GM12878 (cell line): ENCODE data around the gene CKLF. TPM values are rescaled to one million over a fixed set of nuclear protein-coding genes. Genes with fewer than 3 reads are reported as not detected.

Source experiments
- ATAC-seq: fragments of 200-7000 bp; cut with Tn5 transposase; 3 replicates; pipeline ENCODE4 v1.9.1; 2020; ENCODE audit warnings: mild to moderate bottlenecking, moderate library complexity
- BruUV-seq: library from RNA; stranded (reverse); fragments of 400-500 nt; replicated peaks from 2 replicates; lab custom pipeline; 2021; lab: Mats Ljungman, UMichigan
- CTCF ChIA-PET: fragments of 300-600 bp; sonication (Branson Sonifier 250); formaldehyde crosslinking; extraction: SDS; loops from one replicate; lab custom pipeline; 2021; ENCODE audit warnings: inconsistent platforms; lab: Yijun Ruan, JAX
- POLR2A ChIA-PET: fragments of 350-600 bp; formaldehyde crosslinking; extraction: SDS; loops from one replicate; lab custom pipeline; 2021; ENCODE audit warnings: inconsistent platforms; lab: Charles Lee
- RAD21 ChIA-PET: fragments of 300-600 bp; sonication (Branson Sonifier 250); formaldehyde crosslinking; loops from one replicate; lab custom pipeline; 2023; ENCODE audit warnings: antibody characterized with exemption; ENCODE audit not compliant: unreplicated experiment; lab: Charles Lee
- SMC1A ChIA-PET: fragments of 300-600 bp; sonication (Branson Sonifier 250); formaldehyde crosslinking; loops from one replicate; lab custom pipeline; 2023; ENCODE audit not compliant: unreplicated experiment, uncharacterized antibody; lab: Charles Lee
- DNase-seq: peaks from one replicate; pipeline ENCODE4 v3.0.0-alpha.2; 2011; ENCODE audit warnings: low read depth, low spot score
- FAIRE-seq: peaks from 3 replicates; lab custom pipeline; 2011; peaks lifted over from hg19 to GRCh38; lab: Jason Lieb, UNC
- H2AFZ ChIP-seq: 2 replicates; pipeline ENCODE4 v1.6.0; 2011; ENCODE audit warnings: low read depth, low read length, control low read depth; ENCODE audit not compliant: control insufficient read depth
- H3K27ac ChIP-seq: 2 replicates; pipeline ENCODE4 v1.5.1; 2011; ENCODE audit warnings: control low read depth; ENCODE audit not compliant: control insufficient read depth, insufficient read depth
- H3K27me3 ChIP-seq, 2 experiments: replicated peaks in 1 of 2; 2 replicates each; pipeline versions ENCODE4 v1.6.0 to v1.6.1; 2011; ENCODE audit warnings: low read length in 1 of 2; ENCODE audit not compliant: control insufficient read depth in 2 of 2, insufficient read depth in 2 of 2
- H3K36me3 ChIP-seq, 2 experiments: 2 replicates each; pipeline ENCODE4 v1.5.1; 2011; ENCODE audit warnings: low read length in 1 of 2; ENCODE audit not compliant: control insufficient read depth in 2 of 2, insufficient read depth in 2 of 2
- H3K4me1 ChIP-seq: 2 replicates; pipeline ENCODE4 v1.6.1; 2011; ENCODE audit warnings: mild to moderate bottlenecking, low read length, moderate library complexity, mixed read lengths; ENCODE audit not compliant: control insufficient read depth, insufficient read depth
- H3K4me2 ChIP-seq: 2 replicates; pipeline ENCODE4 v1.6.0; 2011; ENCODE audit warnings: control low read depth; ENCODE audit not compliant: control insufficient read depth, insufficient read depth
- H3K4me3 ChIP-seq: fragments of 200-600 bp; sonication (generic); 2 replicates; pipeline ENCODE4 v1.5.1; 2016
- H3K79me2 ChIP-seq: 2 replicates; pipeline ENCODE4 v1.6.0; 2011; ENCODE audit warnings: low read length; ENCODE audit not compliant: control insufficient read depth, insufficient read depth
- H3K9ac ChIP-seq: 2 replicates; pipeline ENCODE4 v1.8.0; 2011; ENCODE audit warnings: low read length, control low read depth, mixed read lengths; ENCODE audit not compliant: control insufficient read depth, insufficient read depth
- H3K9me3 ChIP-seq: replicated peaks from 3 replicates; pipeline ENCODE4 v1.5.1; 2011; ENCODE audit warnings: mild to moderate bottlenecking, low read length; ENCODE audit not compliant: control insufficient read depth, insufficient read depth
- H4K20me1 ChIP-seq: 2 replicates; pipeline ENCODE4 v1.6.0; 2011; ENCODE audit not compliant: control insufficient read depth, insufficient read depth
- CHD4 ChIP-seq: fragments of 200-600 bp; sonication (generic); IDR thresholded peaks from 2 replicates; pipeline ENCODE4 v1.6.1; 2016; ENCODE audit warnings: mild to moderate bottlenecking
- MAX ChIP-seq: IDR thresholded peaks from 2 replicates; pipeline ENCODE4 v1.6.1; 2012; ENCODE audit warnings: low read depth, low read length, improper control_type of control experiment
- MYC ChIP-seq: IDR thresholded peaks from 2 replicates; pipeline ENCODE4 v1.6.1; 2011; ENCODE audit warnings: mild to moderate bottlenecking, low read length, moderate library complexity, inconsistent platforms; ENCODE audit not compliant: insufficient read depth, insufficient replicate concordance, insufficient read length, severe bottlenecking
- NR2C2 ChIP-seq: IDR thresholded peaks from 2 replicates; pipeline ENCODE4 v1.6.1; 2011; ENCODE audit warnings: borderline replicate concordance, low read depth; ENCODE audit not compliant: control insufficient read depth, insufficient read length
- POLR2A ChIP-seq: IDR thresholded peaks from 2 replicates; pipeline ENCODE4 v1.6.1; 2011; ENCODE audit warnings: low read depth, mild to moderate bottlenecking, low read length
- SPI1 ChIP-seq: IDR thresholded peaks from 2 replicates; pipeline ENCODE4 v1.6.1; 2011; ENCODE audit warnings: low read depth, mild to moderate bottlenecking, low read length, moderate library complexity, borderline replicate concordance; ENCODE audit not compliant: insufficient read depth
- ZBED1 ChIP-seq: IDR thresholded peaks from 2 replicates; pipeline ENCODE4 v1.6.1; 2016; ENCODE audit warnings: borderline replicate concordance
- WGBS: methylation state at CpG from one replicate; pipeline ENCODE4 v1.1.6; 2016; ENCODE audit warnings: low lambda C conversion rate; ENCODE audit not compliant: insufficient replicate concordance, insufficient coverage; ENCODE audit errors: missing lambda C conversion rate; 5-methylcytosine and 5-hydroxymethylcytosine counted together
- in situ Hi-C: fragments of 300-500 bp; cut with MboI; formaldehyde crosslinking; loops from 9 replicates; pipeline ENCODE4 v1.14.3; 2018; ENCODE audit warnings: mixed read lengths
- intact Hi-C: fragments of 100-400 bp; cut with micrococcal nuclease; formaldehyde crosslinking; loops from one replicate; pipeline ENCODE4 v1.14.2; 2022; ENCODE audit not compliant: unreplicated experiment
- polyA plus RNA-seq, 11 experiments: library from polyadenylated mRNA; depleted of rRNA in 4 of 11; unstranded in 6 of 11; stranded (reverse) in 5 of 11; fragments of >200 nt; fragmentation: Nextera tagmentation in 4 of 11; fragmentation: Illumina TruSeq in 1 of 11; extraction: Ambion mirVana in 4 of 11; extraction: Trizol in 1 of 11; gene quantifications; 1 replicate in 1 of 11; 2 replicates in 10 of 11; pipeline versions ENCODE4 v1.2.1 to v1.2.3, GENCODE V29; 2011 to 2016; ENCODE audit warnings: inconsistent platforms in 2 of 11, missing spikeins in 2 of 11, low read depth in 1 of 11
- total RNA-seq, 4 experiments: library from RNA; depleted of rRNA in 3 of 4; stranded (reverse); fragments of >200 nt in 3 of 4; fragmentation: Illumina TruSeq in 1 of 4; extraction: Trizol in 1 of 4; gene quantifications; 2 replicates each; pipeline versions ENCODE4 v1.2.1 to v1.2.3, GENCODE V29; 2013 to 2021

The CKLF gene
- total and polyA plus RNA-seq, 10 of the 15 experiments (the other 5 are each of a cell fraction or from before 2014, with no cell fraction given), result 40.8 to 193 (median 109) TPM

- TF ChIP-seq MAX (no peak), ZBED1 (no peak), POLR2A (no peak), CHD4 (no peak), SPI1 (no peak), NR2C2 (no peak), MYC (no peak)
- POLR2A ChIA-PET, result interaction anchor here (1.0 to 1.3 kb wide), 3 partner anchors 11 to 22 kb away, joined by 3 to 5 read pairs (median 3); no protein-coding TSS in a partner anchor
- Histone ChIP-seq H2AFZ (no peak overlapping the region), H3K27ac (no peak overlapping the region), H3K27me3 (no peaks in the 10 kb centered on the region), H3K4me2 (no peak overlapping the region), H3K36me3 (no peaks in the 10 kb centered on the region), H4K20me1 (no peaks in the 10 kb centered on the region), H3K4me1 (peaks cover 8% of the 10 kb centered on the region), H3K4me3 (no peak overlapping the region), H3K9ac (no peak overlapping the region), H3K79me2 (no peaks in the 10 kb centered on the region), H3K9me3 (no peaks in the 10 kb centered on the region)
- 61% methylated on average over 7 of the region's 7 CpGs for WGBS
- no peak for DNase-seq
- CTCF ChIA-PET, result interaction anchor here (0.7 to 3.0 kb wide), 6 partner anchors 13 to 34 kb away, joined by 3 to 12 read pairs (median 4); no protein-coding TSS in a partner anchor
- SMC1A ChIA-PET, result interaction anchor here (0.6 to 3.0 kb wide), 6 partner anchors 10 to 36 kb away, joined by 3 to 10 read pairs (median 4); no protein-coding TSS in a partner anchor
- in situ Hi-C loops (loop anchor here (25.0 kb wide), 1 partner anchor 493 kb away; the partner anchor contains the start of gene CBFB), intact Hi-C loops (no loop called here)
- BruUV-seq, result no TSS peak
- RAD21 ChIA-PET, result interaction anchor here (0.6 to 1.8 kb wide), 4 partner anchors 18 to 21 kb away, joined by 3 to 8 read pairs (median 4); no protein-coding TSS in a partner anchor
- ATAC-seq, result no peak
- no peak for FAIRE-seq
Measured at GRCh38 chr16:66544016-66544757, 8.2 kb upstream of the CKLF start.
